Activated CD8-positive, alpha-beta memory T cell treated with anti-CD3 and anti-CD28 coated beads, Interleukin-2, amount 50 U/mL, for 1 hour (primary cell): ENCODE results near the gene HECW1.
"Not testable (repeated sequence)": the region's sequence is repeated elsewhere in the genome, so short reads cannot be mapped to it uniquely, and the experiment has no call there.

Experiments used
- DNase-seq: peaks from one replicate; pipeline ENCODE4 v3.0.0-alpha.2; 2020; ENCODE audit errors: extremely low read depth

Gene HECW1

DNA sequence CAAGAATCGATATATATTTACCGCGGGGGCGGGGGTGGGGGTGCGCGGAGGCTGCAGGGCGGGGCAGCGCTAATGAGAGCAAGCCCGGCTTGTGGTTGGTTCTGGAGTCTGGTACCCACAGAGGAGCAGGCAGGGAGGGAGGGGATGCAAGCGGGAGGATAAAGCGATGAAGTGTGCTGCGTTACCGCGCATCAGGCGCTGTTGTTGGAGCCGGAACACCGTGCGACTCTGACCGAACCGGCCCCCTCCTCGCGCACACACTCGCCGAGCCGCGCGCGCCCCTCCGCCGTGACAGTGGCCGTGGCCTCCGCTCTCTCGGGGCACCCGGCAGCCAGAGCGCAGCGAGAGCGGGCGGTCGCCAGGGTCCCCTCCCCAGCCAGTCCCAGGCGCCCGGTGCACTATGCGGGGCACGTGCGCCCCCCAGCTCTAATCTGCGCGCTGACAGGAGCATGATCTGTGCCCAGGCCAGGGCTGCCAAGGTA, at the start of gene HECW1:
Gene HECW1 (plus strand): TSS at position 189 of the 482 bp plus-strand sequence. CDS start 131,259 bp downstream, outside the sequence.
- no peak for DNase-seq

- DNase-seq: no peak
Observed at GRCh38 chr7:43071604-43072003, 40.8 kb upstream of the HECW1 start.

- DNase-seq: no peak
Observed at GRCh38 chr7:43072530-43072929, 39.9 kb upstream of the HECW1 start.

DNA sequence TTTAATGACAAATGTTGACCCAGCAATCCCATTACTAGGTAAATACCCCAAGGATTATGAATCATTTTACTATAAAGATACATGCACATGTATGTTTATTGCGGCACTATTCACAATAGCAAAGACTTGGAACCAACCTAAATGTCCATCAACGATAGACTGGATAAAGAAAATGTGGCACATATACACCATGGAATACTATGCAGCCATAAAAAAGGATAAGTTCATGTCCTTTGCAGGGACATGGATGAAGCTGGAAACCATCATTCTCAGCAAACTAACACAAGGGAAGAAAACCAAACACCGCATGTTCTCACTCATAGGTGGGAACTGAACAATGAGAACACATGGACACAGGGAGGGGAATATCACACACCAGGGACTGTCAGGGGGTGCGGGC, 38.6 kb upstream of the HECW1 start:
- not testable (repeated sequence) for DNase-seq

DNA sequence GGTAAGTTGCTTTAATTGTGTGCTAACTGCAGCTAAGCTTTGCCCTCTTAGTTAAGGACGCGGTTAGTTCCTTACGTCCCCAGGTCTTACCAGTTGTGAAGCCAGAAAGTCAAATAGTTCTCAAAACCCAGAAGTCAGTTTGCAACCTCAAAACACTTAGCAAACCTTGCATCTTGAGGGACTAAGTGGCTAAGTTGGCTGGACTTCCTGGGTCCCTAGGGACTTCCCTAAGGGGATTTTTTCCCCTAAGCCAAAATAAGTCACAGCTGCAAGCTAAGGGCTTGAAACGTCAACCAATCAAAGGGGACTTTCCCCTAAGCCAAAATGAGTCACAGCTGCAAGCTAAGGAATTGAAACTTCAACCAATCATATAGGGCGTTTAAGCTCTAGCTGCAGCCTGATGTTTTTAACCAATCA, 36.2 kb upstream of the HECW1 start:
- no peak for DNase-seq

DNA sequence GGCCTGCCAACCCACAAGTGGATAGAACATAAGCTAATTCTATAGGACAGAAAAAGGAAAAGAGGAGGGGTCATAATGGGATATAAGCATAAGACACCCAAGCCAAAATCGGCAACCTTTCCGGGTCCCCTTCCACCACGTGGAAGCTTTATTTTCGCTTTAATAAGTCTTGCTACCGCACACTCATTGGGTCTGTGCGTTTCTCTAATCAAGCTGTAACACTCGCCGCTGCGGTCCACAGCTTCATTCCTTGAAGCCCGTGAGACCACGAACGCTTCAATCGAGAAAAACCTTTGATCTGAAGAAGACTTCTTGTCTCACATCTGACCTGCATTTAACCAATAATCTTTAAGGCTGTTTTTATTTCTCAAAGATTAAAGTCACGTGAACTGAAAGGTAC, 35.8 kb upstream of the HECW1 start:
- DNase-seq: no peak

GRCh38 chr7:43077285-43077684, 35.2 kb upstream of the HECW1 start:
- DNase-seq: no peak

- no peak for DNase-seq
Observed at GRCh38 chr7:43077732-43078391, 34.6 kb upstream of the HECW1 start.

DNA sequence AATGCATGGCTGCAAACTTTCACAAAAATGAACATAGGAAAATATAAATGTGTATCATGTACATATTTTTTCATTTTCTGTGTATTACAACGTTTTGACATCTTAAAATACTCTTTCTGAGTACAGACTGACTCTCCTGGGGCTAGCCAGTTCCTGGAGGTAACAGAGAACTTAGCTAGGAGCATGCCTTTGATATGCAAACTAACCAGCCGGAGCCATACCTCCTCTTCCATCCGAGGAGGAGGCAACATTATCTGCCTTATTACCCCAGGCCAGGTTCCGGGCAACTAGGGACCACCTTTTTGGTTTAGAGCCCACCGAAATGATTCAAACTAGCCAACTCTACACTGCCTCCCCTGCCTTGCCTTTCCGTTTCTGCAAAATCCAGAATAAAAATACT, 33.7 kb upstream of the HECW1 start:
- no peak for DNase-seq

- DNase-seq: no peak
Observed at GRCh38 chr7:43081603-43082002, 30.8 kb upstream of the HECW1 start.

GRCh38 chr7:43083106-43083505, 29.3 kb upstream of the HECW1 start:
- DNase-seq: no peak

- no peak for DNase-seq
Observed at GRCh38 chr7:43085017-43085416, 27.4 kb upstream of the HECW1 start.

DNA sequence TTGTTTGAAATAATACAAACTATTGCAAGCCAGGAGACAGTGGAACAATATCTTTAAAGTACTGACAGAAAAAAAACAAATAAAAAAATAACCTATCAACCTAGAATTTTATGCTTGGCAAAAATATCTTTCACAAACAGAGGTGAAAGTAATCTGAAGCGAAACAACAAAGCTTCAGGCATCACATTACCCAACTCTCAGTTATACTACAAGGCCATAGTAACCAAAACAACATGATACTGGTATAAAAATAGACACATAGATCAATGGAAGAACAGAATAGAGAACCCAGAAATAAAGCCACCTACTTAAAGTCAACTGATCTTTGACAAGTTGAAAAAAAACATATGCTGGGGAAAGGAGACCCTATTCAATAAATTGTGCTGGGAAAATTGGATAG, 26.5 kb upstream of the HECW1 start:
- no peak for DNase-seq

GRCh38 chr7:43092819-43093218, 19.6 kb upstream of the HECW1 start:
- no peak for DNase-seq

GRCh38 chr7:43096875-43097274, 15.6 kb upstream of the HECW1 start:
- no peak for DNase-seq

DNA sequence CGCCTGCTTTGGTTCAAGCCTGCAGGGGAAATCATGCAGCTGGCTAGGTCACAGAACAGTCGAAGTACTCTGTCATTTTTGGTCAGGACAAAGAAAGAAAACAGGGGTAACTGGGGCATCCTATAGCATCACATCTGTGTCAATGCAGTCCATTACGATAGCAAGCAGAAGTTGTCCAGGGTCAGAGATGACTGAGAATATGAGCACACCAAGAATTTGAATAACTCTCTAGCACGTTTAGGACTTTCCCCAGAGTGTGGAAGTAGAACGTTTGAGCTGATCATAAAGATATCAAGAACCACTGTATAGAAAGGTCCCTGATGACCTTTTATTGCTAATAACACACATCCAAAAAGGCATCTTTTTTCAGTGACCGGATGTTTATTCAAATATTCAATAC, 12.7 kb upstream of the HECW1 start:
- no peak for DNase-seq

DNA sequence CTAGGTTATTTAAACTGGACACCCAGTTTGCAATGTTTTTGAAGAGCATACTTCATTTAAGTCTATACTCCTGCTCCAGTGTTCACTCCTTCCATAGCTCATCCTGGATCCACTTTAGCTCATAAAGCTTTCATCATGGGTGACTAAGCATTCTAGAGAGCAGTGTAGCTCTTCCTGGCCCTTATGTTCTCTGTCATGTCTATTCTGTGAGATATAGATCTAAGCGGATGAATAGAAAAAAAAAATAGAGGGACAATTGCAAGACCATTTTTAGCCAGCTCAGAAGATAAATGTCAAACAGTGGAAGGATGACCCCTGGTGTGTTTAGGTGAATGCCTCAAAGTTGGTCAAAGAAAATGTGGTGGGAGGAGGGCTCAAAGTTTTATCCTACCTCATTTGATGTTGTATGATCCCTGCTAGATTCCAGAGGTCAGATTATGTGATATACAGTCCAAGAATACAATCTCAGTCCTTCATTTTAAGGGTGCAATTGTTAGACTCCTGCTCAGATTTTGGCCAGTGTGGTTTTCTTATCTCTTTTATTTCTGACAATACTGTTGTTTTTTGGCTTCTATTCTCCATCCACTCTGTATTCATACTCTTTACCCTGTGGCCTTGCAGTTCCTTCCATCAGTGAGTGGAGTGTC, 7.5 kb upstream of the HECW1 start:
- no peak for DNase-seq

DNA sequence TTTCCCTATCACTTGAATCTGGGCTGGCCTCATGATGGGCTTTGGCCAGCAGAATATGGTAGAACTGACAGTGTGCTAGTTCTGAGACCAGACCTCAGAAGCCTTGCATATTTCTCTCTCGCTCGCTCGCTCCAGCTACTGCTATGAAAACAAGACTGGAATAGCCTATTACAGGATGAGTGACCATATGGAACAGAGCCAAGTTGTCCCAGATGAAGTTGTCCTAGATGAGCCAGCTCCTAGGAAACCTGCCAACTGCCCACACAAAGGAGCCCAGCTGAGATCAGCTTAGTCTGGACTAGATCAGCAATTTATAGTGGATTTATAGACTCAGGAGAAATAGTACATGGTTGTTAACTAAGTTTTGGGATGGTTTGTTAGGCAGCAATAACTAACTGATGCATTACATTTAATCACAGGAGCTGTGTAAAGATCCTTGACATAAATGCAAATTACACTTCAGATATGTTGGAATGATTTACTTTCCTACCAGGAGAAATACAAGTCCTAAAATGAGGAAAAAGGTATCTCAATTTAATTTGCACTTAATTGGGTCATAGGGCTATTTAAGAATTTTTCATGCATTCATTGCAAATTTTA, 6.8 kb upstream of the HECW1 start:
- no peak for DNase-seq

- DNase-seq: no peak
Observed at GRCh38 chr7:43108255-43109011, 4.0 kb upstream of the HECW1 start.

GRCh38 chr7:43110791-43111535, 1.5 kb upstream of the HECW1 start:
- no peak for DNase-seq

DNA sequence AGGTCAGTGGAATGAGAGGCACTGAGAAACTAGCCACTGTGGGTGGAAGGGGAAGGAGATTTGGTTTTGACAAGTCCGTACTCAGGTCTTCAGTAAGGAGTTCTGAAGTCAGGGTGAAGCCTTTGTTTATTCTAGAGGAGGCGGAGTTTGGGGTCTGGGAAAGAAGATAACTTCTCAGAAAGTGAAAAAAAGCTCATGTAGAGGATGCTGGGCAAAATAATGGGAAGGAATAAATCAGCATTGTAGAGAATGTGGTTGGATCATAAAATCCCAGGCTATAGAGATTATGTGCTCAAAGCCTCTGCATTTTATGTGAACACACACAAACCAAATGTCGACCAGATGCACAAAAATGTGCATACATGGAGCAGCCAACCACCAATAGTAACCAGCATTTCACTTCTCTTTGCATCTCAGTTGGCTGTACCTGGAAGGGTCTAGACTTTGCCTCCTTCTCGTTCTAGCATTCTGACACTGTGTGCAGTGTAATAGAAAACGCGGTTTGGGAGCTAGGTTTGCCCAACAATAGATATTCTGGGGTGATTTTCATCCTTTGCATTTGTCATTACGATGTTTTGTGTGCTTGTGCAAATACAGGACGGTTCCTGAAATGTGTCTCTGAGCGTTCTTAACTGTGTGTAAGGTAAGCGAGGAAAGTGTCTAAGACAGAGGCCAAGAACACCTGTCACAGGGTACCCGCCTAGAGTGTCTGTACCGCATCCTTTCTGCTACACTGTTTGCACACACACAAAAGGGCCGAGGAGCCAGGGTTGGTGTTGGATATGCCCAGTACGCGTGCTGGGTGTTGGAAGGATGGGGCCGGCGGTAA, 603 bp upstream of the HECW1 start:
- no peak for DNase-seq
